Activated CD4-positive, alpha-beta T cell treated with anti-CD3 and anti-CD28 coated beads for 4 hours (primary cell): ENCODE measurements around the gene LLGL2.
"Not testable (repeated sequence)": the region's sequence is repeated elsewhere in the genome, so short reads cannot be mapped to it uniquely, and the experiment has no call there.

Experiments
- DNase-seq, 2 donors: peaks; one replicate each; pipeline ENCODE4 v3.0.0-alpha.2; 2020

The LLGL2 gene

DNA sequence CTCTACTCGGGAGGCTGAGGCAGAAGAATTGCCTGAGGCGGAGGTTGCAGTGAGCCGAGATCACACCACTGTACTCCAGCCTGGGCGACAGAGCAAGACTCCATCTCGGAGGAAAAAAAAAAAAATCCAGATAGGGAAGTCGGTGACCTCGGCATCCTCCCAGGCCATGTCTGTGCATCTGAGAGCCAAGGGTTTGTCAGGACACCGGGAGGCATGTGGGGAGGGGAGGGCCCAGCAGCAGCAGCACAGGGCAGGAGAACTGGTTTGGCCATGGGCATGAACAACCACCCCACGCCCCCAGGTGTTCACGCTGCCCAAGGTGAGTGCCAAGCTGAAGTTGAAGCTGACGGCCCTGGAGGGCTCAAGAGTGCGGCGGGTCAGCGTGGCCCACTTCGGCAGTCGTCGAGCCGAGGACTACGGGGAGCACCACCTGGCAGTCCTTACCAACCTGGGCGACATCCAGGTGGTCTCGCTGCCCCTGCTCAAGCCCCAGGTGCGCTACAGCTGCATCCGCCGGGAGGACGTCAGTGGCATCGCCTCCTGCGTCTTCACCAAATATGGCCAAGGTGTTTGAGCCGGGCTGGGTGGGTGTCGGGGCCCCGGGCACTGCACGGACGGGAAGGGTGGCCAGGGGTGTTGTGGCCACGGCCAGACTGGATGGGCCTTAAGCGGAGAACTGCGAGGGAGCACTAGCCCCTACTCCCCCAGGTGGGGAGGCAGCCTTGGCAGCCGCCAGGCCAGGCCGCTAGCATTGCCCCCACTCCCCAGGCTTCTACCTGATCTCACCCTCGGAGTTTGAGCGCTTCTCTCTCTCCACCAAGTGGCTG is 47.4 kb downstream of the LLGL2 start:
- no peak for DNase-seq

- DNase-seq, result no peak
Measured at GRCh38 chr17:75573540-75573957, 48.1 kb downstream of the LLGL2 start.

DNA sequence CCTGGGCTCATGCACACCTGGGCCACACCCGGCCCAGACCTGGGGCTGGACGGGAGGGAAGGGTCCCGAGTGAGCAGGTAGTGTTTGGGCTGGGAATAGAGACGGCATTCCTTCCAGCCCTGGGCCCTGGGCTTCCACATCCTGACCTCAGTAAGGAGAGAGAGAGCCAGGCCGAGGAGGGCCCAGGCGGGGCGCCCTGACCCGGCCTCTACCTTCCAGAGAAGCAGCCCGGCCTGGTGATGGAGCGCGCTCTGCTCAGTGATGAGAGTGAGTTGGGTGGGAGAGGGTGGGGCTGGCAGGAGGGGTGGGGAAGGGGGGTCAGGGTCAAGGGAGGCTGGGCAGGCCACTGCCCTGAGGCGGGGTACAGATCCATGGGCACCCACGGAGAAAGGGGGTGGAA is 48.5 kb downstream of the LLGL2 start:
- no peak for DNase-seq

GRCh38 chr17:75574404-75575036 is 49.0 kb downstream of the LLGL2 start:
- no peak for DNase-seq

- no peak for DNase-seq
Measured at GRCh38 chr17:75575197-75575596, 49.7 kb downstream of the LLGL2 start.

- no peak for DNase-seq
Measured at GRCh38 chr17:75575728-75576127, 50.2 kb downstream of the LLGL2 start.

GRCh38 chr17:75576661-75577060 is 51.2 kb downstream of the LLGL2 start:
- no peak for DNase-seq

- peak; percentile 20 to 46 for DNase-seq
Measured at GRCh38 chr17:75581121-75581725, 55.7 kb downstream of the LLGL2 start.

GRCh38 chr17:75583197-75583596 is 57.7 kb downstream of the LLGL2 start:
- not testable (repeated sequence) for DNase-seq

GRCh38 chr17:75584849-75585175 is 59.3 kb downstream of the LLGL2 start:
- no peak for DNase-seq

GRCh38 chr17:75587675-75588595 is 62.4 kb downstream of the LLGL2 start, which contains the start of gene MYO15B:
MYO15B (plus strand) TSS chr17:75587800; CDS start chr17:75588058, 258 bp downstream.
- peak; percentile 53 to 56 for DNase-seq

DNA sequence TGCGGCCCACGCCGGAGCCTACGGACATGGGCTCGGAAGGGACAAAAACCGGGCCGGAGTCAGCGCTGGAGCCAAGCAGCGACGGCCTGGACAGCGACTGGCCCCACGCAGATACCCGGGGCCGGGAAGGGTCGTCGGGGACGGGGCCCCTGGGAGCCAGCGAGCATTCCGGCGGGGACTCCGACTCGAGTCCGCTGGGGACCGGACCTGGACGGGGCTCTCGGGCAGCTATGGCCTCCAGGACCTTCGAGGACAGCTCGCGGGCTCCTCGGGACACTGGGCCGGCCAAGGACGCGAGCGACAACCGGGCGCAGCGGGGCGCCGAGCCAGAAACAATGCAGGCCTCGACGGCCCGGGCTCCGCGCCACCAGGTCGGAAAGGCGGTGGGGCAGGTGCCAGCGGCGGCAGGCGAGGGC is 63.1 kb downstream of the LLGL2 start:
- no peak for DNase-seq

- DNase-seq, result peak; percentile 93 to 94
Measured at GRCh38 chr17:75589012-75589918, 63.8 kb downstream of the LLGL2 start.

- no peak for DNase-seq
Measured at GRCh38 chr17:75589919-75590303, 64.4 kb downstream of the LLGL2 start.

DNA sequence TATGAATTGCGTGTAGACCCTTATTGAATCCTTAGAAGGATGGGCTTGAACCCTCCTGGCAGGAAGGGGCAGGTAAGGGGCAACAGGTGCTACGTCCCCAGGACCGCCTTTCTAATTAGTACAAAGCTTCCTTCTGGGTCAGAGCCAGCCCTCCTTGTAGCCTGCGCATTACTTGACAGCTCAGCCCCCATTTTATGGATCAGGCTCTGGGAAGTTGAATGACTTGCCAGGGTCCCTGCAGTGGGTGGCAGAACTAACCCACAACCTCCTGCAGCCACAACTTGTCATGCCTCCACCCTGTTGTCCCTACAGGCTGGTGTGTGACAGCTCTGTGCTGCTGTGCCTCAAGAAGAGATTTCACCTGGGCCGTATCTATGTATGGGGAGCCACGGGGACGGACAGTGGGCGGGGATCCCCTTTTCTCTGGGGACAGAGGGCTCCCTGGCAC is 64.8 kb downstream of the LLGL2 start:
- DNase-seq, result no peak

- no peak for DNase-seq
Measured at GRCh38 chr17:75590849-75591721, 65.6 kb downstream of the LLGL2 start.

- no peak for DNase-seq
Measured at GRCh38 chr17:75591722-75592302, 66.3 kb downstream of the LLGL2 start.

DNA sequence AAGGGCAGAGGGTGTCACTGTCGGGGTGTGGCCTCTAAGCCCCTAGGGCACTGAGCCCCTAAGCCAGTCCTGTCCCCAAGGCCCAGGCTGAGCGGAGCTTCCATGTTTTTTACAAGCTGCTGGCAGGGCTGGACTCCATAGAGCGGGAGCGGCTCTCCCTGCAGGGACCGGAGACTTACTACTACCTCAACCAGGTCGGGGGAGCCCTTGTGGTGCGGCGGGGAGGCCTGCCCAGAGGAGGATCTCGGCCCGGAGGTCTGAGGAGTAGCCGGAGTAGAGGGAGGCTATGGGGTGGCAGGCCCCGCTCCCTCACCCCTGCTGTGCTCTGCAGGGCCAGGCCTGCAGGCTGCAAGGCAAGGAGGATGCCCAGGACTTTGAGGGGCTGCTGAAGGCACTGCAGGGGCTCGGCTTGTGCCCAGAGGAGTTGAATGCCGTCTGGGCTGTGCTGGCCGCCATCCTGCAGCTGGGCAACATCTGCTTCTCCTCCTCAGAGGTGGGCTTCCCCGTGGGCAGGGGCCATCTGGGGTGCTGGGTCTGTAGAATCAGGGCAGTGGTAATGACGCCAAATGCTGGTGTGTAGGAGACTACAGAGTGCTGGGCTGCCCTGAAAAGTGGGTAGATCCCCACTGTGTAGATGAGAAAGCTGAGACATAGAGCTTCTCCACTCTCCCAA is 67.0 kb downstream of the LLGL2 start:
- no peak for DNase-seq

DNA sequence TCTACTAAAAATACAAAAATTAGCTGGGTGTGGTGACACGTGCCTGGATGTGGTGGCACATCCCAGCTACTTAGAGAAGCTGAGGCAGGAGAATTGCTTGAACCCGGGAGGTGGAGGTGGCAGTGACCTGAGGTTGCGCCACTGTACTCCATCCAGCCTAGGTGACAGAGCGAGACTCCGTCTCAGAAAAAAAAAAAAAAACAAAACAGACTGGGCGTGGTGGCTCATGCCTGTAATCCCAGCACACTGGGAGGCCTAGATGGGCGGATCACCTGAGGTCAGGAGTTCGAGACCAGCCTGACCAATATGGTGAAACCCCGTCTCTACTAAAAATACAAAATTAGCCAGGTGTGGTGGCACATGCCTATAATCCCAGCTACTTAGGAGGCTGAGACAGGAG is 67.9 kb downstream of the LLGL2 start:
- DNase-seq, result not testable (repeated sequence)
